DOHH2 (cell line): ENCODE data around the gene GPC4.

Experiments
- CTCF ChIP-seq: fragments of 200-600 bp; sonication (generic); IDR thresholded peaks from one replicate; pipeline ENCODE4 v1.5.1; 2014; ENCODE audit warnings: antibody characterized with exemption, mild to moderate bottlenecking, low read depth, low read length; ENCODE audit not compliant: poor library complexity, severe bottlenecking
- EZH2phosphoT487 ChIP-seq: fragments of 200-600 bp; sonication (generic); IDR thresholded peaks from 2 replicates; pipeline ENCODE4 v1.6.1; 2017; ENCODE audit warnings: borderline replicate concordance, mild to moderate bottlenecking, antibody characterized with exemption, low read length, moderate library complexity, mixed read lengths

GRCh38 chrX:133369065-133369464 lies 46.2 kb downstream of the GPC4 start:
- no peak for TF ChIP-seq CTCF
- TF ChIP-seq EZH2phosphoT487 = no peak
